Activated CD8-positive, alpha-beta memory T cell treated with anti-CD3 and anti-CD28 coated beads, Interleukin-2, amount 50 U/mL, for 1 hour (primary cell): Measurements from ENCODE around the gene KIAA1671.

Experiments used
- DNase-seq: peaks from one replicate; pipeline ENCODE4 v3.0.0-alpha.2; 2020; ENCODE audit errors: extremely low read depth

Gene KIAA1671

DNA sequence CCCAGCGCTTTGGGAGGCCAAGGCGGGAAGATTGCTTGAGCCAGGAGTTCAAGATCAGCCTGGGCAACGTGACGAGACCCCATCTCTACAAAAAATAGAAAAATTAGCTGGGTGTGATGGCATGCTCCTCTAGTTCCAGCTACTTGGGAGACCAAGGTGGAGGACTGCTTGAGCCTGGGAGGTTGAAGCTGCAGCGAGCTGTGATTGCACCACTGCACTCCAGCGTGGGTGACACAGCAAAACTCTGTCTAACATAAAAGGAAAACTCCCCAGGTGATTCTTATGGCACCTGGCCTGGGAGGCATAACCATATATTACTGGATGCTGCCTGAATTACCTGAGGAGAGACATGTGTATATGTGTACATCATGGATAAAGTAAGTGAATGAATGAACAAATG, 29.1 kb downstream of the KIAA1671 start:
- DNase-seq: no peak

- no peak for DNase-seq
Observed at GRCh38 chr22:24982301-24983056, 30.0 kb downstream of the KIAA1671 start.

DNA sequence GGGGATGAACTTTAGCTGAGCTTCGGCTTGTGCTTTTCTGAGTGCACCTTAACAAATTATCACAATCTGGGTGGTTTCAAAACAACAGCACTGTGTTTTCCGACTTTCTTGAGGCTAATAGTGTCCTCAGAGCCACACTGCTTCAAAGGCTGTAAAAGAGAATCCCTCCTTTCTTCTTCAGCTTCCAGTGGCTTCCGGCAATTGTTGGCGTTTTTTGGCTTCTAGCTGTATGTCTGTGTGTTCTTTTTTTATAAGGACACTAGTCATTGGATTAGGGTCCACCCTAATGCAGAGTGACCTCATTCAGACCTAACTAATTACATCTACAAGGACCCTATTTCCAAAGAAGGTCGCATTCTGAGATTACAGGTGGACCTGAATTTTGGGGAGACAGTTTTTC, 30.6 kb downstream of the KIAA1671 start:
- DNase-seq: no peak

DNA sequence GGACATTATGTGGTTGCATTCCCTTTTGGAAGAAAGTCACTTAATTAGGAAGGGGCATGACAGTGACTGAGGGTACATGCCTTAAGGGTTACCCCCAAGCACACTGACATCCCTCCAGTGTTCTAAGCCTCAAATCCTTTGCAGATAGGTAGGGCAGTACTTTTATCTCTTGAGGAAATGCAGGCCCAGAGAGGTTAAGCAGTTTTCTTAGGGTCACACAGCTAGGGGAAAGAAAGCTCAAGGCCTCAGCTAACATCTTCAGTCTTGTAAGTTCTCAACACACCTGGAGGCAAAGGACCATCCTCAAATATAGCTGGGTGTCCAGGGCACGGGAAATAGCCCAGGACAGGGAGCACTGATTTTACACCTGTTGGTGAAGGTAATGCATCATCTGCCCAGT, 31.6 kb downstream of the KIAA1671 start:
- no peak for DNase-seq

- no peak for DNase-seq
Observed at GRCh38 chr22:24985826-24986214, 33.3 kb downstream of the KIAA1671 start.

DNA sequence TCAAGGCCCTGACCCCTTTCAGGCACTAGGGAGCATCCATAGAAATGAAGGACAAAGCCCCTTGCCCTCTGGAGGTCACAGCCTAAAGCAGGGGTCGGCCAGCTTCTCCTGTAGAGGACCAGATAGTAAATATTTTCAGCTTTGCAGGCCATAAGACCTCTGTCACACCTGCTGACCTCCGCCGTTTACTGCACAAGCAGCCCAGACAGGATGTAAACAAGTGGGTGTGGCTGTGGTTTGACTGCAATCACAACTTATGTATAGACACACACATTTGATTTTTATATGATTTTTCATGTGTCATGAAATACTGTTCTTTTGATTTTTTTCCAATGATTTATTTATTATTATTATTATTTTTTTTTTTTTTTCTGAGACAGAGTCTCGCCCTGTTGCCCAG, 34.3 kb downstream of the KIAA1671 start:
- no peak for DNase-seq

GRCh38 chr22:24989135-24989534, 36.6 kb downstream of the KIAA1671 start:
- DNase-seq: no peak

DNA sequence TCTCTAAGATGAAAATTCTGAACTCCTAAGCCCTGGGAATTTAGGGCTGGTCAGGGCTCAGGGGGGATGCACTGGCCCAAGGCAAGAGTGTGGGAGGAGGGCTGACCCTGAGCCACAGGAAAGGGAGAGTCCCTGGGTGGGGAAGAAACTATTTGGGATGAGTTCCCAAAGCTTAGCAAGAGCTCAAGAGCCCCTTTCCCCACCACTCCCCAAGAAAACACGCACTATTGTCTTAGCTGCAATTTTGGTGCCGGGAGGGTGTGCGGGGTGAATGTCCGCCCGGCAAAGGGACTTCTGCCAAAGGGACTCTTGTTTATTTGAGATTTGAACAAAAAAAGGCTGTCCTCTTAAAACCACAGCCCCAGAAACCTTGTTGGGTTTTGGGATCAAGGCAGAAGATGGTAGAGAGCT, 37.0 kb downstream of the KIAA1671 start:
- no peak for DNase-seq

DNA sequence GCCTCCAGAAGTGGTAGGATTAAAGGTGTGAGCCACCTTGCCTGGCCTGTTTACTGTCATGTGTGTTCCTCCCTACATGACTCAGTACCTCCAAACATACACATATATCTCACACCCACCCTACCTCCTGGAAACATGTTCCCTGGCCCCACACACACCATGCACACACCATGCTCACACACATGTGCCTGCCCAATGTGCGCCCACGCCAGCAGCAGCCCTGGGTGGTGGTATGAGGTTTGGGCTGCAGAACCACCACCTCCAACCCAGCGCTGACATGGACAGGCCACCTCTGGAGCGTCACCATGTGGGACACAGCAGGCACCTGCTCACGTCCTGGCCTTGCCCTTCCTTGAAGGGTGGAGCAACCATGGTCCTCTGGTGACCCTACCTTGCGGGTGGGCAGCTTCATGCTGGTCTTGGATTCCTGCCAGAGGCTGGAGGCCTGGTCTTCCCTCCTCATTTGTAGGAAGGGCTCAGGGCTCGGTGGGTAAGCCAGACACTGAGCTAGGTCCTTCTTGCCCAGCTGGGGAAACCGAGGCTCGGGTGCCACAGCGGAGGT, 37.9 kb downstream of the KIAA1671 start:
- no peak for DNase-seq

DNA sequence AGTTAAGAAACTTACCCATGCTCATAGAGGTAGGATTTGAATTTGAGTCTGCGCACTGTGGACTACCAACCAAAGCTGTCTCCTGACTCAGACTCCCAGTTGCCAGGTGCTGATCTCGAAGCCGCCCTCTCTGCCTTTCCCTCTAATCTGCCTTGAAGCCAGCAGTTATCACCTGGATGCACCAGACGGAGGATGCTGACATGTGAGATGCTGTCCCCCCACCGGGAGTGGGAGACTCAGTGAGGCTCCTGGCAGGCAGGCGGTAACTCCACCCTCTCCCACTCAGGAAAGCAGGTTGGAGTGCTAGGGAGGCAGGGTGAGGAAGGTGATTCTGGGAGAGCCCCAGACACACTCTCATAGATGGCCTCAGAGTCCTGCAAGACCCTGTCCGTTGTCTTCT, 40.4 kb downstream of the KIAA1671 start:
- DNase-seq: no peak

DNA sequence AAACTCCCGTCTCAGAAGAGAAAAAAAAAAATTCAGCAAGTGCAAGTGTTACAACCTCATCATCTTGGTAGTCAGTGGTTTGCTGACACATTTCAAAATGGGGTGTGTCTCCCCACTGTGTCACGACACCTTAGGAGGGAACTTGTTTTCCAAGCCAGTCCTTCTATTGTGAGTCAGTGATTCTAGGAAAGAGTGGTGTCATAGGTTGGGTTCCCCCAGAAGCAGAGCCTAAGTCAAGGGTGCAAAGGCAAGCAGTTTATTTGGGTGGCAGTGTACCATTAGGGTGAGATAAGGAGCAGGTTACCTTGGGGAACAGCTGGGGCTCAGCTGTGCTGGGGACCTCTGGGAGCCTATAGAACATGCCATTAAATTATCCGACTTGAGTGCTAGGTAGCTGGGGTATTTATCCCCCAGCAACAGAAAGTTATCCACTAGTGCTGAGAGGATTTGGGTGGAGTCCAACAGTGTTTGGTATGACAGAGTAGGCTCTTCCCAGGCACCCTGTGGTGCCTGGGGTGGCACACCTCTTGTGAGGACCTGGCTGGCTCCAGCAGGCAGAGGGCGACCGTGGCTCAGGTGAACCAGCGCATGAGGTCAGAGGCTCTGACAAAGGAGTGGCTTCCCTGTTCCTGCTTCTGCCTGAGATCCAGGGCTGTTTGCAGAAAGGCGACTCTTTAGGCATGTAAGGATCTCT, 41.7 kb downstream of the KIAA1671 start:
- no peak for DNase-seq

DNA sequence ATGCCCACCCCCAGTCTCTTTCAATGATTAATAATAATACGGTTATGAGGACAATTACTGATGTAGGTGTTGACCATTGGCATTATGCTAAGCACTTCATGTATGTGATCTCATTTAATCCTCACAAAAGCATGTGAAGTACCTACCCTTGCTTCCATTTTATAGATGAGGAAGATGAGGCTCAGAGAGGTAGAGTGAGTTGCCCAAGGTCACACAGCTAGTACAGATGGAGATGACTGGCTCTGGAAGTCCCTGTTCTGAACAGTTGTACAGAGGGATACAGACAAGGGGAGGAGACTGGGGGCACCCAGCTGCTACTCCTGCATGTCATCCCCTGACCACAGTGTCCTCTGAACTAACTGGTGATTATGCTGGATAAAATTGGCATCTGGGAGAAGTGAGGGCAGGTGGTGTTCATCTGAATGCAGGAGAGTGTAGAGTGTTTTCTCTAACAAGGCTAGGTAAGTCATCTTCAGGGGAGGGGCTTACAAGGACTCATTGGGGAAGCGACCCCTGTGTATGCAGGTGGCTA, 43.2 kb downstream of the KIAA1671 start:
- no peak for DNase-seq

DNA sequence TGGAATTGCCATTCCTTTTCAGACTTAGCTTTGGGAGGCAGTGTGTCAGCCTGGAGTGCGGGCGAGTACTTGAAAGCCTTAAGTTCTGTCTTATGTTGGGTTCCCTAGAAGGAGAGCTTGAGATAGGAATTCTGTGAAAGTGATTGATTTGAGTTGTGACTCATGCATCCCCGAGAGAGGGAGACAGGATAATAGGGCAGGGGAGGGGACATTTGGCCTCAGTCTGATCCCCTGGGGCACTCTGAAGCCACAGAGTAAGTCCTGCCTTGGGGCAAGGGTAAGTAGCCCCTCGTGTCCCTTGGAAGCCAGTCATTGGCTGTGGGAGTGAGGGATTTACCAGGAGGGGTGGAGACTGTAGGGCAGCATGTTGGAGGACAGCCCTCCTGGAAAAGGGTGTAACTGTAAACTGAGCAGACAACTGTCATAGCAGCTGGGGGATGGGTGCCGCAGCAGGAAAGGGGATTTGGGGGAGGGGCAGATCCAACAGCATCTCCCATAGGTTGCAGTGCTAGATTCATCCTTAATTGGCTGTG, 44.0 kb downstream of the KIAA1671 start:
- no peak for DNase-seq

DNA sequence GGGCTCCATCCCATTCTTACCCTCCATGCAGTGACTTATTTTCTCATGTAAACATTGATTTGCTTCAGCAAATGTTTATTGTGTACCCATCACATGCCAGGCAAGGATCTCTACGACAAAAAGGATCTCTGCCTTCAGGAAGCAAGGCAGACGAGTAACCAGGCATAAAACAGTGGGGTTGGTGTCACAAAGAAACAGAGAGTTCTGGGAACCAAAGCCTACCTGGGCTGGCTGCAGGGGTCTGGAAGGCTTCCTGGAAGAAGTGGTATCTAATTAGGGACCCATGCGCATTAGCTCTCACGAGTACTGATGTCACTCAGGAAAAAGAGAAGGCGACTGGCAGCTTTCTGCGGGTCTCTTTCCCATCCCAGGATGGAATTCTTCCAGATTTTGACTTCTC, 44.5 kb downstream of the KIAA1671 start:
- DNase-seq: no peak

DNA sequence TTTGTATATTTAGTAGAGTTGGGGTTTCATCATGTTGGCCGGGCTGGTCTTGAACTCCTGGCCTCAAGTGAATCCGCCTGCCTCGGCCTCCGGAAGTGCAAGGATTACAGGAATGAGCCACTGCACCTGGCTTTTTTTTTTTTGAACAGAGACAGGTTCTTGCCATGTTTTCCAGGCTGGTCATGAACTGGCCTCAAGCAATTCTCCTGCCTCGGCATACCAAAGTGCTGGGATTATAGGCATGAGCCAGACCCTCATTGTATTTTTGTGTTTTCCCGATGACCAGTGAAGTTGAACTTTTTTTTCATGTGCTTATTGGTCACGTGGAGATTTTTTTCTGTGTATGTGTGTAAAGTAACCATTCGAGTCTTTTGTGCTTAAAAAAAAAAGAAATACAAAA, 48.2 kb downstream of the KIAA1671 start:
- no peak for DNase-seq

DNA sequence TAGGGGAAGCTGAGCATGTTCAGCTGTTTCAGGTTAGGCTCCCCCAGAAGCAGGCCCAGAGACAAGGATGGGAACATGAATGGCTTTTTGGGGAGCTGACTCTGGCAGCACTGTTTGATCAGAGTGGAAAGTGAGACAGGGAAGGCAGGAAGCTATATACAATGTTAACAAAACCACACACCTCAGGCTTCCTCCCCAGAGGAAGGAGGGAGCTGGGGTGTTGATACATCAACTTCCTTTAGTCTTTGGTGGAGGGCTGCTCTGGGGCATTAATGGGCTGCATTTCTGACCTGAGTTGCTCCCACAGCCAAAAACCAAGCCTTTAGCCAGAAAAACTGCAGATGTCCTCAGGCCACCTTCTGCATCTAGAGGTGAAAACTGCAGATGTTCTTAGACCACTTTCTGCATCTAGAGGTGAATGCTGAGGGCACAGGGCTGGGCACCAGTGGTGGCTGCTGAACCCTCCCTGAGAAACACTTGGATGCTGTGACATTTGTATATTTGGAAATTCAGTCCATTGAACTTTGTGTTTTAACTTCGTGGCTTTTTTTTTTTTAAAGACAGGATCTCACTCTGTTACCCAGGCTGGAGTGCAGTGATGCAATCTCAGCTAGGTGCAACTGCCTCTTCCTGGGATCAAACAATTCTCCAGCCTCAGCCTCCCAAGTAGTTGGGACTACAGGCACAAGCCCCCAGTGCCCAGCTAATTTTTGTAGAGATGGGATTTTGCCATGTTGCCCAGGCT, 49.9 kb downstream of the KIAA1671 start:
- DNase-seq: no peak

- no peak for DNase-seq
Observed at GRCh38 chr22:25006354-25006753, 53.8 kb downstream of the KIAA1671 start.

DNA sequence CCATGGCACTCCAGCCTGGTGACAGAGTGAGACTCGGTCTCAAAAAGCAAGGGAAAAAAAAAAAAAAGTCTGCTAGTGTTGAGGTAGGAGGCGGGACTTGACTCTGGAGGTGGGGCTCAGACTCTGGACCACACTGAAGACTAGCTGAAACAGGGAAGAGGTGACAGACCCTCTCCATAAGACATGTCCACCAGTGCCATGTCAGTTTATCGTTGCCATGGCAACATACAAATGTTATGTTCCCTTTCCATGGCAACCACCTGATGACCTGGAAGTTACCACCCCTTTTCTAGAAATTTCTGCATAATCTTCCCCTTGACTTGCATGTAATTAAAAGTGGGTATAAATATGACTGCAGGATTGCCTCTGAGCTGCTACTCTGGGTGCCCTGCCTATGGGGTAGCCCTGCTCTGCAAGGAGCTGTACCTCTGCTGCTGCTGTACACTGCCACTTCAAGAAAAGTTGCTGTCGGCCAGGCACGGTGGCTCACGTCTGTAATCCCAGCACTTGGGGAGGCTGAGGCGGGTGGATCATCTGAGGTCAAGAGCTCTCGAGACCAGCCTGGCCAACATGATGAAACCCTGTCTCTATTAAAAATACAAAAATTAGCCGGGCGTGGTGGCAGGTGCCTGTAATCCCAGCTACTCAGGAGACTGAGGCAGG, 55.1 kb downstream of the KIAA1671 start:
- DNase-seq: no peak

DNA sequence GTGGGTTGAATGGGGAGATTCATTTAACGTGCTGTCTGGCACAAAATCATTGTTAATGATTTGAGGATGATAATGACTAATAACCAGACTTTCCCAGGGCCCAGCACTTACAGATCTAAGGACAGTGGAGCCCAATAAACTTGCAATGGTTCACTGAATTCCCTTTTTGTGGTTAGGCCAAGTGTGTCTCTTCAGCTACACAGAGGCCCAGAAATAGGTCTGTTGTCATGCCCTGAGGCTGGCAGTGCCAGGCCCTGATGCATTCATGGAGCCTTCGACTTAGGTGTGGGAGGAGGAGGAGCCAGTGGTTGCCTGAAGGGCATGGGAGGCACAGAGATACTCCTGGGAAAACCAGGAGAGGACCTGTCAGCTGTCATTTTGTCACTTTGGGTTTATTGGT, 56.1 kb downstream of the KIAA1671 start:
- DNase-seq: no peak

DNA sequence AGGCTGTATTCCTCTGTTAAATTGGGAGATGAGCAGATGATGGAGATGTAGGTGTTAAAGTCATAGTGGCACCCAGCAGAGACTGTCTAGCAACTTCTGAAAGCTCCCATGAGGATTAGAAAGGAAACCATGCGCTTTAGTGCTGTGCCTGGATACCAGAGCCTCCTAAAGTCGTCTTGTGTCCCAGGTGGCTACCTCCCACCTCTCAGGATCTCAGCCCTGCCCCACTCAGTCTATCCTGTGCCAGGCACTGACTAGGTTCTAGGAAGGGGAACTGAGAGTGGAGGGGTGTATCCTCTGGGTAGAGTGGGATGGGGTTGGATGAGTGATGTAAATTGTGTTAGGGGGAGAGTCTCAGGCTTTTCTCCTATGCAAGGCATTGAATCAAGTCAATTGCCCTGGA, 60.2 kb downstream of the KIAA1671 start:
- DNase-seq: no peak

DNA sequence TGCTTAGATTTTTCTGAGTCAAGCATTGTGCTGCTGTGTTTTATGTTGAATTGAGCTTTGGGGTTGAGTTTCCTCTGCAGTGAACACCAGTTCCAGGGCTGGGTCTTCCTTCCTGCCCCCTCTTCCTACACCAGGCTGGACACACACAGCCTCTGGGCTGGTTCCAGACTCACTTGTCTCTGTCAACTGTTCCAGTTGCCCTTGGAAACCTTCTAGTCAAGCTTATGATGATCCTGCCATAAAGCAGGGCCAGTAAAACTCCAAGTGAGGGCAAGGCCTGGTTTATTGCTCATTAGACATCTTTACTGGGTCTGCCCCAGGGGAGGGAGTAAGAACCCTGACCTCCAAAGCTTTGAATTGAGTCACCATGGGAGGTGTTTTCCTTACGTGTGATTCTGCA, 61.1 kb downstream of the KIAA1671 start:
- no peak for DNase-seq
